Nephron (organoid): ENCODE measurements around the gene NAGK.
"Not testable (repeated sequence)": the region's sequence is repeated elsewhere in the genome, so short reads cannot be mapped to it uniquely, and the experiment has no call there.

Experiments used
- H3K27ac Mint-ChIP-seq, 3 experiments: 2 replicates each; pipeline ENCODE4 v1.8.0; 2020; ENCODE audit warnings: mixed read lengths in 3 of 3, mild to moderate bottlenecking in 2 of 3, moderate library complexity in 1 of 3
- H3K27me3 Mint-ChIP-seq: 2 replicates; pipeline ENCODE4 v1.8.0; 2021; ENCODE audit warnings: low read depth, mild to moderate bottlenecking, moderate library complexity, mixed read lengths
- H3K36me3 Mint-ChIP-seq: 2 replicates; pipeline ENCODE4 v1.8.0; 2020; ENCODE audit warnings: low read depth, mixed read lengths
- H3K4me1 Mint-ChIP-seq: 2 replicates; pipeline ENCODE4 v1.8.0; 2020; ENCODE audit warnings: mixed read lengths
- H3K4me3 Mint-ChIP-seq, 3 experiments: 2 replicates each; pipeline ENCODE4 v1.8.0; 2020; ENCODE audit warnings: mild to moderate bottlenecking in 3 of 3, mixed read lengths in 3 of 3, moderate library complexity in 2 of 3
- H3K9me3 Mint-ChIP-seq: 2 replicates; pipeline ENCODE4 v1.8.0; 2020; ENCODE audit warnings: mixed read lengths
- TF ChIP-seq, protein P1 (sequence below), 3 experiments: fragments of 200-600 bp; sonication (generic); IDR thresholded peaks; one replicate each; pipeline ENCODE4 v1.5.0; 2021; ENCODE audit warnings: antibody characterized with exemption in 3 of 3; ENCODE audit not compliant: unreplicated experiment in 3 of 3

Gene NAGK

DNA sequence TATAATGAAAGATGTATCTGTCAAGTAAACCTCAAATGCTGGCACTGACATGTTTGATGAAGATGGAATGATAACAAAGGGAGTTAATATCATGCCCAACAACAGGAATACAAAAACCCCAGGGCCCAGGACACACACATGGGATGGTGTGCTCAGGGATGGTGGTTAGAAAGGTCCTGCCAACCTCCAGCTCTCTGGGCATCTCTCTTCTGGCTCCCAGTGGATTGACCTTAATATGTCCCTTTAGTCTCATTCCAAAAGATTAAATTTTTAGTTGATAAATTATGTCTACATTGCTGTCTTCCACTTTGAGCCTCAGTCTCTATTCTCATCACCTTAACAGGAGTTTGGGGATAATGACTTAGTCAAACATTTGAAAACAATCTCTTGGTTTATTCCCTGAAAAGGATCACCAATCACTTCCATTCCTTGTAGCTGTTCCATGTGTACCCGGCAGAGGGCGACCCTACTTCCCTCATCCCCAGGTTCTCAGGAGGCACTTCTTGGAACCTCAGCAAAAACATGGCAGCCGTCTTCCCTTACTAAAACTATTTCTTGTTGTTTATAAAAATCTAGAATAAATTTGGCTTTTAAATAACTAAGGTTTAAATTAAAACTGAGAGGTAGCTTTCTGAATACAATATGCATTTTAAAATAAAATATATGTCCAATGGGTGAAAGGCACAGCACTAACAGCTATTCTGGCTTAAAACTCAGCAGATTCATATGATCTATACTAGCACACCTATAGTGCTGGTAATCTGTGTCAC, 31.9 kb downstream of the NAGK start:
- H3K4me1 Mint-ChIP-seq, result no peaks in the 10 kb centered on the region
- TF ChIP-seq, protein P1, sequence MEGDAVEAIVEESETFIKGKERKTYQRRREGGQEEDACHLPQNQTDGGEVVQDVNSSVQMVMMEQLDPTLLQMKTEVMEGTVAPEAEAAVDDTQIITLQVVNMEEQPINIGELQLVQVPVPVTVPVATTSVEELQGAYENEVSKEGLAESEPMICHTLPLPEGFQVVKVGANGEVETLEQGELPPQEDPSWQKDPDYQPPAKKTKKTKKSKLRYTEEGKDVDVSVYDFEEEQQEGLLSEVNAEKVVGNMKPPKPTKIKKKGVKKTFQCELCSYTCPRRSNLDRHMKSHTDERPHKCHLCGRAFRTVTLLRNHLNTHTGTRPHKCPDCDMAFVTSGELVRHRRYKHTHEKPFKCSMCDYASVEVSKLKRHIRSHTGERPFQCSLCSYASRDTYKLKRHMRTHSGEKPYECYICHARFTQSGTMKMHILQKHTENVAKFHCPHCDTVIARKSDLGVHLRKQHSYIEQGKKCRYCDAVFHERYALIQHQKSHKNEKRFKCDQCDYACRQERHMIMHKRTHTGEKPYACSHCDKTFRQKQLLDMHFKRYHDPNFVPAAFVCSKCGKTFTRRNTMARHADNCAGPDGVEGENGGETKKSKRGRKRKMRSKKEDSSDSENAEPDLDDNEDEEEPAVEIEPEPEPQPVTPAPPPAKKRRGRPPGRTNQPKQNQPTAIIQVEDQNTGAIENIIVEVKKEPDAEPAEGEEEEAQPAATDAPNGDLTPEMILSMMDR (IDR thresholded peaks at IDR 0.05; ENCODE audit: unreplicated experiment in 3 of 3), result peak; percentile 44 to 64 (median 63)
- H3K36me3 Mint-ChIP-seq, result no peaks in the 10 kb centered on the region
- no peak overlapping the region for H3K4me3 Mint-ChIP-seq
- H3K9me3 Mint-ChIP-seq, result peaks cover 4% of the 10 kb centered on the region
- no peaks in the 10 kb centered on the region for H3K27me3 Mint-ChIP-seq
- H3K27ac Mint-ChIP-seq, result no peak overlapping the region

DNA sequence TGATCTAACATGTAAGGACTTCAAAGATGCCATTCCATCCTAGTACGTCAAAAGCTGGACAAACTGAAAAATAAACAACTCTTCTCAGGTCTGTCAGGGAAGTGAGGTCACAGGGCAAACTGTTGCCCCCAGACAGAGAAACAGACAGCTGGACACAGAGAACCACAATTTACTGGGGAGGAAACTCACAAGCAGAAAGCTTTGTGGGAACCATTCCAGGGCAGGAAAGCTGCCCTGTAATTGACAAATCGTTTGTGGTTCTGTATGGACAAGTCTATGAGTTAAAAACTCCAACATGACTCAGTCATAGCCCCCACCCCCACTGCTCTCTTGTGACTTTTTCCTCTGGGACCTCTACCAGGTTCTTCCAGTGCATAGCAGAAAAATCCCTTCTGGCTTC, 33.2 kb downstream of the NAGK start:
- H3K4me3 Mint-ChIP-seq, result no peak overlapping the region
- no peaks in the 10 kb centered on the region for H3K36me3 Mint-ChIP-seq
- peaks cover 4% of the 10 kb centered on the region for H3K9me3 Mint-ChIP-seq
- no peaks in the 10 kb centered on the region for H3K27me3 Mint-ChIP-seq
- no peak overlapping the region for H3K27ac Mint-ChIP-seq
- no peaks in the 10 kb centered on the region for H3K4me1 Mint-ChIP-seq
- TF ChIP-seq, protein P1 (IDR thresholded peaks at IDR 0.05; ENCODE audit: unreplicated experiment in 3 of 3), result no peak

DNA sequence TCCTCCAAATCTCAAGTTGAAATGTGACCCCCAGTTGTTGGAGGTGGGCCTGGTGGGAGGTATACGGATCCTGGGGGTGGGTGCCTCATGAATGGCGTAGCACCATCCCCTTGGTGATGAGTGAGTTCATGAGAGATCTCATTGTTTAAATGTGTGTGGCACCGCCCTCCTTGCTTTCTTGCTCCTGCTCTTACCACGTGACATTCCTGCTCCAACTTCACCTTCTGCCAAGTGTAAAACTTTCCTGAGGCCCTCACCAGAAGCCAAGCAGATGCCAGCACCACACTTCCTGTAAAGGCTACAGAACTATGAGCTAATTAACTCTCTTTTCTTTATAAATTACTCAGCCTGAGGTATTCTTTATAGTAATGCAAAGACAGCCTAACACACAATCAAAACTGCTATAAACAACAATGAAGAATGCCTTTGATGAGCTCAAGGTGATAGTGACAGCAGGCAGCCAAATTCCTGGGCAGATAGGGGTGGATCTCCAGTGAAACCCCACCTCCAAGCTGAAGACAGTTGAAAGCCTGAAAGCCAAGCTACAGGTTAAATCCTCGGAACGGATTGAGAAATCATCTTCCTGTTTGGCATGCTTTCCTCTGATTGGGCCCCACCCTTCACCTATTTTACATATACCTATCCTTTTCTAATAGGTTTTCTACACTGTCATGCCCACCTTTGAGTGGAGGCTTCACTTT, 34.7 kb downstream of the NAGK start:
- TF ChIP-seq, protein P1 (IDR thresholded peaks at IDR 0.05; ENCODE audit: unreplicated experiment in 3 of 3), result no peak
- H3K4me1 Mint-ChIP-seq, result no peaks in the 10 kb centered on the region
- H3K4me3 Mint-ChIP-seq, result no peak overlapping the region
- H3K27ac Mint-ChIP-seq, result no peak overlapping the region
- peaks cover 4% of the 10 kb centered on the region for H3K9me3 Mint-ChIP-seq
- H3K36me3 Mint-ChIP-seq, result no peaks in the 10 kb centered on the region
- H3K27me3 Mint-ChIP-seq, result no peaks in the 10 kb centered on the region

DNA sequence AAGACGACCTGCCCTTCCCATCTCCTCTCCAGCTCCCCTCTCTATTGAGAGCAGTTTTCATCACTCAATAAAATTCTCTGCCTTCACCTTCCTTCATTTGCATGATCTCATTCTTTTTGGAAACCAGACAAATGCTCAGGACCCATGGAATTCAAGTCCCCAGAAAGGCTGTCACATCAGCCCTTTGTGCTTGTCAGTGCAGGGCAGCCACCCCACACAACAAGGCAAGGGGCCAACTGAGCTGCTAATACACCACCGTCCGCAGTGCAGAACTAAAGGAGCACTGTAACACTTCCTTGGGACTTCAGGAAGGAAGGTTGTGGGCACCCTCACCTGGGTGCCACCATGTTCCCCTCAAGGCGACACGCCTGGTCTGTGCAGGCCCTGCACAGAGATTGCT, 35.4 kb downstream of the NAGK start:
- peaks cover 4% of the 10 kb centered on the region for H3K9me3 Mint-ChIP-seq
- H3K36me3 Mint-ChIP-seq, result peaks cover 1% of the 10 kb centered on the region

DNA sequence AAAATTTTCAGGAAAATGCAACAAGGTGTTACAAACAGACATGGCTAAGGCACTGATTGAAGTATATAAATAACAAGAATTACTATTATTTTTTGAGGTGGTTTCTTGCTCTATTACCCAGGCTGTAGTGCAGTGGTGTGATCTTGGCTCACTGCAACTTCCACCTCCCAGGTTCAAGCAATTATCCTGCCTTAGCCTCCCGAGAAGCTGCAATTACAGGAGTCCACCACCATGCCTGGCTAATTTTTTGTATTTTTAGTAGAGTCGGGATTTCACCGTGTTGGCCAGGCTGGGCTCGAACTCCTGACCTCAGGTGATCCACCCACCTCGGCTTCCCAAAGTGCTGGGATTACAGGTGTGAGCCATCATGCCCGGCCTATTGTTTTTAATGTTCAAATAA, 38.0 kb downstream of the NAGK start:
- peaks cover 14% of the 10 kb centered on the region for H3K36me3 Mint-ChIP-seq
- not testable (repeated sequence) for H3K9me3 Mint-ChIP-seq, H3K4me3 Mint-ChIP-seq, H3K27ac Mint-ChIP-seq, H3K4me1 Mint-ChIP-seq, H3K27me3 Mint-ChIP-seq

More for the DNA sequence above, 35.4 kb downstream of the NAGK start:
- TF ChIP-seq, protein P1 (IDR thresholded peaks at IDR 0.05; ENCODE audit: unreplicated experiment in 3 of 3), result no peak
- no peaks in the 10 kb centered on the region for H3K27me3 Mint-ChIP-seq
- H3K4me1 Mint-ChIP-seq, result no peaks in the 10 kb centered on the region
- H3K4me3 Mint-ChIP-seq, result no peak overlapping the region
- no peak overlapping the region for H3K27ac Mint-ChIP-seq

DNA sequence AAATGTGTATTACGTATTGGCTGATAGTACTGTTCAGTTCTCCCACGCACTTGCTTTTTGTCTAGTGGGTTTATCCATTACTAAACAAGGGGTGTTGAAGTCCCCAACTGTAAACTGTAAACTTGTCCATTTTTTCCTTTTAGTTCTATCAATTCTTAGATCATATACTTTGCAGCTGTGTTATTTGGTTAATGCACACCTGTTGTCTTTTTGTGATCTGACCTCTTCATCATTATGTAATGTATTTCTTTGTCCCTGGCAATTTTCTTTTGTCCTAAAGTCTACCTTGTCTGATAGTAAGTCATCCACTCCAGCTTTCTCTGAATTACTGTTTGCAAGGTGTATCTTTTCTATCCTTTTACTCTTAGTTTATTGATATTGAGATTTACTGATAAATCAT, 39.6 kb downstream of the NAGK start:
- H3K9me3 Mint-ChIP-seq, result peaks cover 4% of the 10 kb centered on the region
- peaks cover 24% of the 10 kb centered on the region for H3K36me3 Mint-ChIP-seq
- no peaks in the 10 kb centered on the region for H3K4me1 Mint-ChIP-seq
- TF ChIP-seq, protein P1 (IDR thresholded peaks at IDR 0.05; ENCODE audit: unreplicated experiment in 3 of 3), result no peak
- H3K27me3 Mint-ChIP-seq, result no peaks in the 10 kb centered on the region
- no peak overlapping the region for H3K27ac Mint-ChIP-seq
- H3K4me3 Mint-ChIP-seq, result no peak overlapping the region
